OCI-LY7 (cell line): ENCODE measurements around the gene HIP1. TPM values are rescaled to one million over a fixed set of nuclear protein-coding genes. Genes with fewer than 3 reads are reported as not detected.

Experiments
- BruUV-seq: library from RNA; stranded (reverse); fragments of 400-500 nt; replicated peaks from 2 replicates; lab custom pipeline; 2021; lab: Mats Ljungman, UMichigan
- CTCF ChIA-PET: fragments of 300-600 bp; sonication (Branson Sonifier 250); formaldehyde crosslinking; loops from one replicate; lab custom pipeline; 2022; ENCODE audit warnings: antibody characterized with exemption; ENCODE audit not compliant: unreplicated experiment; lab: Charles Lee
- POLR2A ChIA-PET: fragments of 300-600 bp; sonication (Branson Sonifier 250); formaldehyde crosslinking; loops from one replicate; lab custom pipeline; 2022; ENCODE audit warnings: antibody characterized with exemption; lab: Charles Lee
- DNase-seq: peaks from one replicate; pipeline ENCODE4 v3.0.0-alpha.2; 2015; ENCODE audit warnings: low spot score
- H2AFZ ChIP-seq: fragments of 200-600 bp; sonication (generic), shearing (Covaris generic); 2 replicates; pipeline ENCODE4 v1.6.1; 2014; ENCODE audit warnings: mild to moderate bottlenecking, antibody characterized with exemption, low read length, moderate library complexity
- H3K27ac ChIP-seq: fragments of 200-600 bp; sonication (generic); 2 replicates; pipeline ENCODE4 v1.5.1; 2014; ENCODE audit warnings: mixed run types, low read depth, mild to moderate bottlenecking, moderate library complexity, low read length, inconsistent platforms; ENCODE audit not compliant: poor library complexity, severe bottlenecking
- H3K36me3 ChIP-seq: fragments of 200-600 bp; sonication (generic); 2 replicates; pipeline ENCODE4 v1.6.1; 2014; ENCODE audit warnings: mild to moderate bottlenecking, antibody characterized with exemption, low read length, moderate library complexity, mixed read lengths; ENCODE audit not compliant: insufficient read depth
- H3K4me1 ChIP-seq: fragments of 200-600 bp; sonication (generic); 2 replicates; pipeline ENCODE4 v1.5.1; 2014; ENCODE audit warnings: mild to moderate bottlenecking, low read length; ENCODE audit not compliant: insufficient read depth, poor library complexity, severe bottlenecking
- H3K4me2 ChIP-seq: fragments of 200-600 bp; sonication (generic); 2 replicates; pipeline ENCODE4 v1.6.1; 2014; ENCODE audit warnings: mild to moderate bottlenecking, low read length
- H3K4me3 ChIP-seq: fragments of 200-600 bp; sonication (generic); 2 replicates; pipeline ENCODE4 v1.5.1; 2014; ENCODE audit warnings: mild to moderate bottlenecking, low read depth, low read length; ENCODE audit not compliant: poor library complexity, severe bottlenecking
- H3K79me2 ChIP-seq: fragments of 200-600 bp; sonication (generic); 2 replicates; pipeline ENCODE4 v1.6.1; 2016; ENCODE audit warnings: low read depth, mild to moderate bottlenecking, low read length, moderate library complexity, mixed read lengths; ENCODE audit not compliant: insufficient read depth
- H3K9me2 ChIP-seq: fragments of 200-600 bp; sonication (generic); 2 replicates; pipeline ENCODE4 v1.6.1; 2016; ENCODE audit warnings: mild to moderate bottlenecking, low read length, mixed read lengths; ENCODE audit not compliant: insufficient read depth
- H3K9me3 ChIP-seq: fragments of 200-600 bp; sonication (generic); 2 replicates; pipeline ENCODE4 v1.6.1; 2014; ENCODE audit warnings: mild to moderate bottlenecking, mixed run types, low read length, mixed read lengths
- H4K20me1 ChIP-seq: fragments of 200-600 bp; sonication (generic); 2 replicates; pipeline ENCODE4 v1.6.1; 2014; ENCODE audit warnings: mild to moderate bottlenecking, antibody characterized with exemption, low read length, moderate library complexity, mixed read lengths; ENCODE audit not compliant: insufficient read depth
- CTCF ChIP-seq: fragments of 200-600 bp; sonication (generic); conservative IDR thresholded peaks from 2 replicates; pipeline ENCODE4 v1.5.1; 2014; ENCODE audit warnings: mild to moderate bottlenecking, antibody characterized with exemption, low read length, moderate library complexity, mixed read lengths
- EZH2phosphoT487 ChIP-seq: fragments of 200-600 bp; sonication (generic); IDR thresholded peaks from 2 replicates; pipeline ENCODE4 v1.6.1; 2018; ENCODE audit warnings: low read depth, borderline replicate concordance, mild to moderate bottlenecking, mixed run types, antibody characterized with exemption, low read length, moderate library complexity, mixed read lengths
- intact Hi-C: fragments of 100-400 bp; cut with micrococcal nuclease; formaldehyde crosslinking; loops from one replicate; pipeline ENCODE4 v1.10.0; 2022; ENCODE audit not compliant: unreplicated experiment
- total RNA-seq, 2 experiments: library from RNA; depleted of rRNA in 1 of 2; stranded (reverse); fragments of >200 nt in 1 of 2; shearing (Covaris generic) in 1 of 2; gene quantifications; 2 replicates each; pipeline ENCODE4 v1.2.3, GENCODE V29; 2014 to 2022

Gene HIP1
- total RNA-seq, 2 experiments from 2014 or later: 15.0 to 27.8 TPM

GRCh38 chr7:75567948-75568595, 170.7 kb downstream of the HIP1 start:
- CTCF ChIA-PET: no interaction called here
- Histone ChIP-seq H3K27ac (no peak overlapping the region), H3K4me2 (no peak overlapping the region), H3K9me2 (no peaks in the 10 kb centered on the region), H3K36me3 (peaks cover 24% of the 10 kb centered on the region), H2AFZ (no peak overlapping the region), H3K4me3 (no peak overlapping the region), H3K9me3 (no peaks in the 10 kb centered on the region), H4K20me1 (no peaks in the 10 kb centered on the region), H3K79me2 (no peaks in the 10 kb centered on the region), H3K4me1 (no peaks in the 10 kb centered on the region)
- BruUV-seq: no TSS peak
- no peak for DNase-seq
- no peak for TF ChIP-seq CTCF
- TF ChIP-seq EZH2phosphoT487: no peak
- POLR2A ChIA-PET: no interaction called here
- intact Hi-C loops: no loop called here

DNA sequence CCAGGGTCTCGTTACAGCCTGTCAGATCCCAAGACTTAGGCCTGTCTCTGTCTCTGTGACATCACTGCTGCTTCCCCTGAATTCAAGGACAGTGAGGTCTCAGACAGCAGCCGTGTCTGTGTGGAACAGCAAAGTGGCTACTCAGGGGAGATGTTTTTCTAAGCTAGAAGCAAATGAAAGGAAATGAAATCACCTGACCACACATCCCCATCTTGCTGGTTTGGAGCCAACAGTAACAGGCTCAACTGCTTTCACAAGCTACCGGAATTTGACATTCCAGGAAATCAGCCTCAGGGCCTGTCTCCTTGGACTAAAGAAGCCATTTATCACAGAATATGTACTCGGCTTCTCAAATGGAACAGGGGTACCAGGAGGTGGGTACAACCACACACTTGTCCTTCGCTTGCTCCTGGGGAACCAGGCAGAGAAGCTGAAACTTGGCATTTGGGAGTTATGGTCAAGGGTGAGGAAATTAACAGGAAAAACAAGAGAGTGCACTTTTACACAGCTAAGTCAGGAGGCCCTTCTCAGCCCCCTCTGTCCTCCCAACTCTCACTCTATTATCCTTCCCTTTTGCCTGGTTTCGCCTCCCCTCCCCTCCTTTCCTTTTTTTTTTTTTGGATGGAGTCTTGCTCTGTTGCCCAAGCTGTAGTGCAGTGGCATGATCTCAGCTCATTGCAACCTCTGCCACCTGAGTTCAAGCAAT, 173.5 kb downstream of the HIP1 start:
- Histone ChIP-seq H3K79me2 (no peaks in the 10 kb centered on the region), H4K20me1 (no peaks in the 10 kb centered on the region), H3K9me3 (peaks cover 6% of the 10 kb centered on the region; the same call in 1 of the 2 replicates), H2AFZ (no peak overlapping the region), H3K4me1 (no peaks in the 10 kb centered on the region), H3K27ac (no peak overlapping the region), H3K4me3 (no peak overlapping the region), H3K36me3 (peaks cover 52% of the 10 kb centered on the region), H3K4me2 (no peak overlapping the region), H3K9me2 (no peaks in the 10 kb centered on the region)
- POLR2A ChIA-PET: interaction anchor here (0.6 to 2.3 kb wide), 2 partner anchors 13 to 32 kb away, joined by 3 to 5 read pairs; no protein-coding TSS in a partner anchor
- no peak for DNase-seq
- CTCF ChIA-PET: no interaction called here
- intact Hi-C loops: no loop called here
- no TSS peak for BruUV-seq
- TF ChIP-seq CTCF: no peak
- no peak for TF ChIP-seq EZH2phosphoT487

- H2AFZ ChIP-seq: no peak overlapping the region
- H3K4me2 ChIP-seq: no peak overlapping the region
- DNase-seq: no peak
- no TSS peak for BruUV-seq
- peaks cover 54% of the 10 kb centered on the region for H3K36me3 ChIP-seq
- POLR2A ChIA-PET: interaction anchor here (0.6 to 2.3 kb wide), 2 partner anchors 15 to 666 kb away, joined by 4 to 5 read pairs; no protein-coding TSS in a partner anchor
- peaks cover 6% of the 10 kb centered on the region; the same call in 1 of the 2 replicates for H3K9me3 ChIP-seq
- no peaks in the 10 kb centered on the region for H3K4me1 ChIP-seq
- no peak overlapping the region for H3K4me3 ChIP-seq
- H4K20me1 ChIP-seq: no peaks in the 10 kb centered on the region
- CTCF ChIA-PET: no interaction called here
- no peaks in the 10 kb centered on the region for H3K79me2 ChIP-seq
- H3K27ac ChIP-seq: no peak overlapping the region
- H3K9me2 ChIP-seq: no peaks in the 10 kb centered on the region
- TF ChIP-seq EZH2phosphoT487 (no peak), CTCF (no peak)
- intact Hi-C loops: no loop called here
These were observed 175.6 kb downstream of the HIP1 start for GRCh38 chr7:75563171-75563570.
